Measurements from ENCODE around the gene KSR2. TPM values are rescaled to one million over a fixed set of nuclear protein-coding genes. Genes with fewer than 3 reads are reported as not detected.

KSR2 gene
- total RNA-seq, 2 donors from 2014 or later, result 0.07 to 0.08 TPM

DNA sequence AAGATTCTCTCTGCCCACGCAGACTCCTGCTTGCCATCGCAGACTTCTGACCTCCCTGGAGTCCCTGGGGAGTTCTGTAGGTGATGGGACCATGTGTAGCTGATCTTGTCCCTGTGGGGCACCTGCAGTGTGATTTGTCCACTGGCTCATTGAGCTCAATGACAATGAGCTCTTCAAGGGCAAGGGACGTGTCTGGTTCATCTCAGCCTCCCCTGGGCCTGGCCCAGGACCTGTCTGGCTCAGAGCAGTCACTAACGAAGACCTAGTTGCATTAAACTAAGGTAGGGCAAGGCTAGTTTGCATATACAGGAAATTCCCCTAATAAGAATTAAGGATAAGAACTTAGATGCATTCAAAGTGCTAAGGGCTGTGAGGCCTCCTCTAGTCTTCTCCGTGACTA is 361.8 kb downstream of the KSR2 start:
- TF ChIP-seq, protein P1, sequence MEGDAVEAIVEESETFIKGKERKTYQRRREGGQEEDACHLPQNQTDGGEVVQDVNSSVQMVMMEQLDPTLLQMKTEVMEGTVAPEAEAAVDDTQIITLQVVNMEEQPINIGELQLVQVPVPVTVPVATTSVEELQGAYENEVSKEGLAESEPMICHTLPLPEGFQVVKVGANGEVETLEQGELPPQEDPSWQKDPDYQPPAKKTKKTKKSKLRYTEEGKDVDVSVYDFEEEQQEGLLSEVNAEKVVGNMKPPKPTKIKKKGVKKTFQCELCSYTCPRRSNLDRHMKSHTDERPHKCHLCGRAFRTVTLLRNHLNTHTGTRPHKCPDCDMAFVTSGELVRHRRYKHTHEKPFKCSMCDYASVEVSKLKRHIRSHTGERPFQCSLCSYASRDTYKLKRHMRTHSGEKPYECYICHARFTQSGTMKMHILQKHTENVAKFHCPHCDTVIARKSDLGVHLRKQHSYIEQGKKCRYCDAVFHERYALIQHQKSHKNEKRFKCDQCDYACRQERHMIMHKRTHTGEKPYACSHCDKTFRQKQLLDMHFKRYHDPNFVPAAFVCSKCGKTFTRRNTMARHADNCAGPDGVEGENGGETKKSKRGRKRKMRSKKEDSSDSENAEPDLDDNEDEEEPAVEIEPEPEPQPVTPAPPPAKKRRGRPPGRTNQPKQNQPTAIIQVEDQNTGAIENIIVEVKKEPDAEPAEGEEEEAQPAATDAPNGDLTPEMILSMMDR (IDR thresholded peaks at IDR 0.05), result no peak
- Histone ChIP-seq H3K9me3 (no peaks in the 10 kb centered on the region), H3K36me3 (no peaks in the 10 kb centered on the region), H3K4me1 (no peaks in the 10 kb centered on the region), H3K27ac (no peak overlapping the region), H3K27me3 (no peaks in the 10 kb centered on the region), H3K4me3 (no peak overlapping the region)
- DNase-seq (ENCODE audit: low spot score), result no peak

DNA sequence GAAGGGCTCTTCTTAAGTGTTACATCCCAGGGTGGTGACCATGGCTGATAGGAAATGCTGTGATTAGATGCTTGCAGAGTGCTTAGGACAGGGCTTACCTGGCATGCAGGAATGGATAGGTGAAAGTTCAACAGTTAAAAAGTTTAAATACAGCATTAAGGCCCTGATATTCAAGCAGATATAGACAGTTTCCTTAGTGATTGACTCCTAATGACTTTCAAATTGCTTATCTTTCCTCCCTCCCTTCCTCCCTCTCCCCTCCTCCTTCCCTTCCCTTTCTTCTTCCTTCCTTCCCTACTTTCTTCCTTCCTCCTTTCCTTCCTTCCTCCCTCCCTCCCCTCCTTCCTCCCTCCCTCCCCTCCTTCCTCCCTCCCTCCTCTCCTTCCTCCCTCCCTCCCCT is 362.8 kb downstream of the KSR2 start:
- H3K4me1 ChIP-seq, result no peaks in the 10 kb centered on the region
- H3K4me3 ChIP-seq, result no peak overlapping the region
- TF ChIP-seq, protein P1 (IDR thresholded peaks at IDR 0.05), result no peak
- H3K36me3 ChIP-seq, result no peaks in the 10 kb centered on the region
- H3K27ac ChIP-seq, result no peak overlapping the region
- no peaks in the 10 kb centered on the region for H3K27me3 ChIP-seq
- no peaks in the 10 kb centered on the region for H3K9me3 ChIP-seq
- no peak for DNase-seq (ENCODE audit: low spot score)

DNA sequence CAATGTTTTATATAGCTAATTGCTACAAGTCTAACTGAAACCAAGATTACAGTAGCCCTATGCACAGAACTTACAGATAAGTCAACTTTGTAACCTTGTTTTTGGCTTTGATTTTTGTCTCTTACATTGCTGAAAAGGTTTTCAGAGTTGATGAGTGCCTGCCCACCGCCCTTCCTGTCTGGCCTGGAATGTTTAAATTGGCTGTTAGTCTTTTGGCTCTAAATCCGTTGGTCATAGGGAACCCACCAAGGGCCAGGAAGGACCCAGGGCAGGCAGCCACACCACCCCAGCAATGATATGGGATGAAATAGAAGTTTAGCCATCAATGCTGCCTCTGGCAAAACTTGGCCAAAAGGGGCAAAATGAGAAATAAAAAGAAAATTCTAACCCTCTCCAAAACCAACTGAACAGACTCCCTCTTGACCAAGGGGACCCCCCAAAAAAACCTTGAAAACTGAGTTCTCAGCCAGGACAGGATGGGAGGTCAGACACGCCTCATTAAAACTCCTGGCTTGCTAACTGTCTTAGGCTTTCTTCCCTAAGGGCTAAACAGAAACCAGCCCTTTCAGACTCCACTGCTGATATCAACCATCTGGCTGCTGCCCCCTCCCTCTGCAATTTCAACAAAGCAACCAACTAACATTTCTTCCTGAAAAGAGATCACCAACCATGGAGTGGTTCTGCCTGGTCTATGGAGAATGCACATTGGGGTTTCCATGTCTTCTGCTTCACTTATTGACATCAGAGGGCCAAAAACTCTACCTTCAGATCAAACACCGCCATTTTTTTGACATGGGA is 365.3 kb downstream of the KSR2 start:
- no peaks in the 10 kb centered on the region for H3K9me3 ChIP-seq
- no peak overlapping the region for H3K27ac ChIP-seq
- no peaks in the 10 kb centered on the region for H3K36me3 ChIP-seq
- no peaks in the 10 kb centered on the region for H3K4me1 ChIP-seq
- DNase-seq (ENCODE audit: low spot score), result no peak
- no peaks in the 10 kb centered on the region for H3K27me3 ChIP-seq
- no peak overlapping the region for H3K4me3 ChIP-seq
- TF ChIP-seq, protein P1 (IDR thresholded peaks at IDR 0.05), result no peak

DNA sequence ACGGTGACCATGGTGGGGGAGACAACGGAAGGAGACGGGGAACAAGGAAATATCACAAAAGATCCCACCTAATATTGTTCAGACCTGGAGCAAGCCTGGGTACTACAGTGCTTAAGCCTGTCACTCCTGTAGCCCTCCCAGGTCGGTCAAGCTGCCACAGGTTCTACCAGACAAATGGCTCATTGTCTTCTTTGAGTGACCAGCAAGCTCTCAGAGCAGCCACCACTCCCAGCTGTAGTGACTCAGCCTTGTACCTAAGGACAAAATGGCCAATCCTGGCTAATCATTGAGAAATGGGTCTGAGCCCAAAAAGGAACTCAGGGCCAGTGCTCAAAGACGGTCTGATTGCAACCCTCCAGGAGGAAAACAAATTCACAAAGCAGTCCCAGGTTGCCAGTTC is 368.9 kb downstream of the KSR2 start:
- Histone ChIP-seq H3K27me3 (no peaks in the 10 kb centered on the region), H3K9me3 (no peaks in the 10 kb centered on the region), H3K27ac (no peak overlapping the region), H3K4me3 (no peak overlapping the region), H3K4me1 (no peaks in the 10 kb centered on the region), H3K36me3 (no peaks in the 10 kb centered on the region)
- TF ChIP-seq, protein P1 (IDR thresholded peaks at IDR 0.05), result no peak
- DNase-seq (ENCODE audit: low spot score), result no peak

DNA sequence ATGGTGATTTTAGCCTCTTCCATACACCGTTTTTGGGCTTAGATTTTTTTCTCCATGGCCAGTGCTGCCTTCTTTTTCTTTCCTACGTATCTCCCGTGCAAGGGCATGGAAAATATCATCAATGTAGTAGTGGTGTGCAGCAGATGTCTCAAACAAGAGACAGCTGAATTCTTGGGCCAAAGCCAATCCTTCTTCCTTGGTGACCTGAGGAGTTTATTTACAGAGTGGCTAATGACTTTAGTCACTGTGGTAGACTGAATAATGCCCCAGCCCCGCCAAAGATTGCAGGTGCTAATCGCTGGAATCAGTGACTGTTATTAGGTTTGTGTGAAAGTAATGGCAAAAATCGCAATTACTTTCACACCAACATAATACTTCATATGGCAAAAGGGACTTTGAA is 371.8 kb downstream of the KSR2 start:
- H3K27ac ChIP-seq, result no peak overlapping the region
- H3K36me3 ChIP-seq, result no peaks in the 10 kb centered on the region
- no peak overlapping the region for H3K4me3 ChIP-seq
- H3K4me1 ChIP-seq, result no peaks in the 10 kb centered on the region
- DNase-seq (ENCODE audit: low spot score), result no peak
- no peaks in the 10 kb centered on the region for H3K27me3 ChIP-seq
- TF ChIP-seq, protein P1 (IDR thresholded peaks at IDR 0.05), result no peak
- H3K9me3 ChIP-seq, result no peaks in the 10 kb centered on the region

DNA sequence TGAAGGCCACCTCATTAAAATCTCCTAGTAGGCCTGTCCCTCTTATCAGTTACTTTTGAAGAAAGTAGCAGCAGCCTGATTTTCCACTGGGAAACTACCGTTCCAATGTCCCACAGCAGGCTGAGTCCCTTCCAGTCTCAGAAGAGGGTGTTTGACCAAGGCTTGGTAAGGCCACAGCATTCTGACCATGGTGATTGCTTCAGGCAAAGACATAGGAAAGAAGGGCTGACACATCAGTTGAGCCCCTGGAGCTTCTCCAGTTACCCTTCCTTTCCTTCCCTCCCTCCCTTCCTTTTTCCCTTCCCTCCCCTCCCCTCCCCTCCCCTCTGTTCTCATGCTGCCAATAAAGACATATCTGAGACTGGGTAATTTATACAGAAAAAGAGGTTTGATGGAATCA is 373.0 kb downstream of the KSR2 start:
- DNase-seq (ENCODE audit: low spot score), result no peak
- Histone ChIP-seq H3K36me3 (no peaks in the 10 kb centered on the region), H3K4me3 (no peak overlapping the region), H3K9me3 (peaks cover 0 to 4% of the 10 kb centered on the region in 2 donors), H3K4me1 (no peaks in the 10 kb centered on the region), H3K27me3 (no peaks in the 10 kb centered on the region), H3K27ac (no peak overlapping the region)
- TF ChIP-seq, protein P1 (IDR thresholded peaks at IDR 0.05), result no peak

Data from right atrium auricular region (tissue), 2 donors.